B cell (primary cell): ENCODE measurements around the gene SMARCA4.

Experiments used
- EZH2 ChIP-seq: IDR thresholded peaks from 2 replicates; pipeline ENCODE4 v1.6.1; 2012; ENCODE audit warnings: borderline replicate concordance, low read depth, mild to moderate bottlenecking, moderate library complexity, low read length; ENCODE audit not compliant: insufficient read depth, poor library complexity, severe bottlenecking
- TF ChIP-seq, protein P1 (sequence below): fragments of 200-600 bp; IDR thresholded peaks from one replicate; pipeline ENCODE4 v1.8.0; 2022; ENCODE audit warnings: antibody characterized with exemption, mild to moderate bottlenecking

DNA sequence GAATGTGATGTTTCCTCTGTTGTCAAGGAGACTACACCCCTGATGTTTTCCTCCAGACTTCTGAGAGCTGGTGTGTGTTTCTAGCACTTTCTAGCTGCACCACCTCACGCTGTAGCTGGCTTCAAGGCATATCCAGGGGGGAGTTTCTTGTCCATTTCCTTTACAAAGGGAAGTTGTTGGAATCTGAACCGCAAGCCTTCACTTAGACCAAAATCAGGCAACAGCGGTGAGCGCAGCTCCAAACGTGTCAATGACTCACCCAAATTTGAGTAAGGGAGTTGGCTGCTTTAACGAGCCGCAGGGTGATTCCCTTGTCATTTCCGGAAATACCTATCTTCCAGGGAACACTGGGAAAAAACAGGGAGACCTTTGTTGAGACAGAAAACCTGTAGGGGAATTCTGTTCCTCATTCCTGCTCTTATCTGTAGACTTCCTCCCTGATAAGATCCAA lies 130.9 kb downstream of the SMARCA4 start:
- TF ChIP-seq, protein P1, sequence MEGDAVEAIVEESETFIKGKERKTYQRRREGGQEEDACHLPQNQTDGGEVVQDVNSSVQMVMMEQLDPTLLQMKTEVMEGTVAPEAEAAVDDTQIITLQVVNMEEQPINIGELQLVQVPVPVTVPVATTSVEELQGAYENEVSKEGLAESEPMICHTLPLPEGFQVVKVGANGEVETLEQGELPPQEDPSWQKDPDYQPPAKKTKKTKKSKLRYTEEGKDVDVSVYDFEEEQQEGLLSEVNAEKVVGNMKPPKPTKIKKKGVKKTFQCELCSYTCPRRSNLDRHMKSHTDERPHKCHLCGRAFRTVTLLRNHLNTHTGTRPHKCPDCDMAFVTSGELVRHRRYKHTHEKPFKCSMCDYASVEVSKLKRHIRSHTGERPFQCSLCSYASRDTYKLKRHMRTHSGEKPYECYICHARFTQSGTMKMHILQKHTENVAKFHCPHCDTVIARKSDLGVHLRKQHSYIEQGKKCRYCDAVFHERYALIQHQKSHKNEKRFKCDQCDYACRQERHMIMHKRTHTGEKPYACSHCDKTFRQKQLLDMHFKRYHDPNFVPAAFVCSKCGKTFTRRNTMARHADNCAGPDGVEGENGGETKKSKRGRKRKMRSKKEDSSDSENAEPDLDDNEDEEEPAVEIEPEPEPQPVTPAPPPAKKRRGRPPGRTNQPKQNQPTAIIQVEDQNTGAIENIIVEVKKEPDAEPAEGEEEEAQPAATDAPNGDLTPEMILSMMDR = no peak
- TF ChIP-seq EZH2 = no peak
